GM06990 (cell line): Measurements from ENCODE around the gene DPT.

Source experiments
- DNase-seq: peaks from one replicate; pipeline ENCODE4 v3.0.0-alpha.2; 2011; ENCODE audit not compliant: insufficient read length; ENCODE audit errors: extremely low read depth
- H3K27me3 ChIP-seq: replicated peaks from 2 replicates; pipeline ENCODE4 v1.6.0; 2011; ENCODE audit warnings: low read length; ENCODE audit not compliant: control insufficient read depth, insufficient read depth
- H3K36me3 ChIP-seq: 2 replicates; pipeline ENCODE4 v1.5.1; 2011; ENCODE audit warnings: low read length; ENCODE audit not compliant: control insufficient read depth, insufficient read depth
- H3K4me3 ChIP-seq: replicated peaks from 2 replicates; pipeline ENCODE4 v1.5.1; 2011; ENCODE audit warnings: low read depth, mild to moderate bottlenecking, control low read depth, low read length
- TF ChIP-seq, protein P1 (sequence below): IDR thresholded peaks from 2 replicates; pipeline ENCODE4 v1.5.1; 2011; ENCODE audit warnings: low read length, control low read depth, mild to moderate bottlenecking, inconsistent platforms; ENCODE audit not compliant: insufficient read depth, poor library complexity, severe bottlenecking

Gene DPT

DNA sequence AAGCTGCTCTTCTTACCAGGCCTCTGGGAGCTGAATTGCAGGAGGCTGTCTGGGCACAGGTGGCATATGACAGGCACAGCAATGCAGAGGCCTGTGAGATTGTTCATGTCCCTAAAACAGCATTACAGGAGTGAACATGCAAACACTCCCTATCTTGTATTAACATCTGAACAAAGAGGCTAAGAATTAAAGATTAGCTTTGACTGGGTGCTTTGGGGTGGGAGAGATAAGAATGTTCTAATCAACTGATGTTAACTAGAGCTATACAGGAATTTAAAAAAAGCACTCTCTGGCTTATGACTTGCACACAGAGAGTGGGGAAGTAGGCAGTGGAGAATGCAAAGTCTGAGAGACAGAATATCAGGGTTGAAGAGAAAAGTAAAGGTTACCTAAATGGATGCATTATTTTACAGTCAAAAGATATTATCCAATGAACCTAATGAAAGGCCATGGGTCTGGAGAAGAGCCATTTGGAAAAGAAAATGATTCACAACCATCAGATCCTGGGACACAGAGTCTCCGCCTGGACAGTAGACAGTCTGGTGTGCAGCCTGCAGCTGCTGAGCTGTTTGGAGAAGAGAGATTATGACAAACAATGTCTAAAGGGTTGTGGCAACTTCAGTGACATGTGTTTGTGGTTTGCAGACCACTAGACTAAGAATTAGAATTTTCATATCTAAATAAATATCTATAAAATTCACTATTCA lies 20.2 kb downstream of the DPT start:
- TF ChIP-seq, protein P1, sequence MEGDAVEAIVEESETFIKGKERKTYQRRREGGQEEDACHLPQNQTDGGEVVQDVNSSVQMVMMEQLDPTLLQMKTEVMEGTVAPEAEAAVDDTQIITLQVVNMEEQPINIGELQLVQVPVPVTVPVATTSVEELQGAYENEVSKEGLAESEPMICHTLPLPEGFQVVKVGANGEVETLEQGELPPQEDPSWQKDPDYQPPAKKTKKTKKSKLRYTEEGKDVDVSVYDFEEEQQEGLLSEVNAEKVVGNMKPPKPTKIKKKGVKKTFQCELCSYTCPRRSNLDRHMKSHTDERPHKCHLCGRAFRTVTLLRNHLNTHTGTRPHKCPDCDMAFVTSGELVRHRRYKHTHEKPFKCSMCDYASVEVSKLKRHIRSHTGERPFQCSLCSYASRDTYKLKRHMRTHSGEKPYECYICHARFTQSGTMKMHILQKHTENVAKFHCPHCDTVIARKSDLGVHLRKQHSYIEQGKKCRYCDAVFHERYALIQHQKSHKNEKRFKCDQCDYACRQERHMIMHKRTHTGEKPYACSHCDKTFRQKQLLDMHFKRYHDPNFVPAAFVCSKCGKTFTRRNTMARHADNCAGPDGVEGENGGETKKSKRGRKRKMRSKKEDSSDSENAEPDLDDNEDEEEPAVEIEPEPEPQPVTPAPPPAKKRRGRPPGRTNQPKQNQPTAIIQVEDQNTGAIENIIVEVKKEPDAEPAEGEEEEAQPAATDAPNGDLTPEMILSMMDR: no peak
- no peak for DNase-seq
- Histone ChIP-seq H3K36me3 (no peaks in the 10 kb centered on the region), H3K4me3 (no peak overlapping the region), H3K27me3 (no peaks in the 10 kb centered on the region)

DNA sequence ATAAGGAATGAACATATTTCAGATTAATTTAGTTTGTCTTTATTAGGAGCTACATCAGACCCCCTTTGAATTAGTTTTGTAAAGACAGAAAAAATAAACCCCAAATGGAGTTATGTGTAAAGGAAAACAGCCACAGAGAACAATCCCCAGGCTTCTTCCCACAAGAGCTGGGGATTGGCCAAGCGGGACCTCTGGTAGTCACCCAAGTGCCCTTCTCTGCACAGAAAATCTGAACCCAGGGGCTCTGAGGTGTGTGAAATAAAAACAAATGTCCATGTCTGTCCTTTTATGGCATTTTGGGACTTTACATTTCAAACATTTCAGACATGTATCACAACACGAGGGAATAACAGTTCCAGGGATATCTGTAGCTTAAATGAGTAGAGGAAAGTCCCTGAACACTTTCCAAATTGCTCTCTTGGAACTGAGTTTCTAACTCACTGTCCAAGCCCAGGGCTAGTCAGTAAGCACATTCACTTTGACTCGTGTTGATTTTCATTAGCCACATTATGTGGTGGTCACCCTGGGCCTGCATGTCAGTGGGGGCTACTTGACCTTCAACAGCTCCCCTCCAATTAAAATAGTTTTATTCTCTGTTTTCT lies 22.5 kb downstream of the DPT start:
- TF ChIP-seq, protein P1: no peak
- no peak for DNase-seq

DNA sequence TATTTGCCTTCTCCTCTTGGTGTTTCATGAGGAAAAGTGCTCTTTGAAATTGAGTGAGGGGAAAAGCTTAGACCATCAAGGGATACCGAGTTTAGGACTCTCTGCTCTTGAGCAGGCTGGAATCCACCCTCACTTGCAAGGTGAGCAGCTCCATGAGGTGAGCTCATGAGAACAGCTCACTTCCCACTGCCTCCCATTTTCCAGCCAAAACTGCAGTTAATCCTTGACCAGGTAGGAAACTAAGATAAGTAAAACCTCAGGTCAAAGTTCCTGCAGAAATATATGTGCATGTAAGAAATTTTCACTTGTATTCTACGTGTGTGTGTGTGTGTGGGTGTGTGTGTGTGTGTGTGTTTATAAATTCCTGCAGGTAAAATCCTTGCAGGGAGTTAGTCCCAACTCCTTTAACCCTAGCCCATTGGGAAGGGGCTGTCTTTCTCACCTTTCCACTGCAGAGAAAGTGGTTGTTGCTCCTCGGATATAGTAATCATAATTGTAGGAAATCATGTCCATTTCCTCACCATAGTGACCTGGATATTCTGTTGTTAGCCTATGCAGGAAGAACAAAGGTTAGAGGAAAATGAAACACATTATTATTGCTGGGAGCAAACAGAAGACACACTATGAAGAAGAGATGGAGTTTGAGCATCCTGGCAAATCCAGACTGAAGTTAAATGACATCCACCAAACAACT lies 28.3 kb downstream of the DPT start:
- DNase-seq: no peak
- Histone ChIP-seq H3K36me3 (no peaks in the 10 kb centered on the region), H3K4me3 (no peak overlapping the region), H3K27me3 (no peaks in the 10 kb centered on the region)
- TF ChIP-seq, protein P1: no peak

More for the DNA sequence above, 22.5 kb downstream of the DPT start:
- no peaks in the 10 kb centered on the region for H3K27me3 ChIP-seq
- H3K36me3 ChIP-seq: no peaks in the 10 kb centered on the region
- no peak overlapping the region for H3K4me3 ChIP-seq

DNA sequence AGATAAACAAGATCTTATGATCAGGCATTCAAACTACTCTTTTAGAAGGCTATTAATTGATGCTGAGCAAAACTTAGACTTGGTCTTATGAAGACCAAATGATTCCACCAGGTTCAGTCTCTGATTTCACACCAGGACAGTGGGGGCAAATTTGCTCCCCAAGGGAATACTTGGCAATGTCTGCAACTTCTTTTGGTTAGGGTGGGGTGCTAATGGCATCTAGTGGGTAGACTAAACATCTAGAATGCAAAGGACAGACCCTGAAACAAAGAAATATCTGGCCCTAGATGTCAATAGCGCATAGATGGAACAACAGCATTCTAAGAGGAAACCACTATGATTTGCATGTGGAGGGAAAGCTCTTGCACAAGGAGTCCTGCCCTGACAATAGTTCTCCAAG lies 30.6 kb downstream of the DPT start:
- no peaks in the 10 kb centered on the region for H3K36me3 ChIP-seq
- DNase-seq: no peak
- TF ChIP-seq, protein P1: no peak
- H3K4me3 ChIP-seq: no peak overlapping the region
- no peaks in the 10 kb centered on the region for H3K27me3 ChIP-seq

DNA sequence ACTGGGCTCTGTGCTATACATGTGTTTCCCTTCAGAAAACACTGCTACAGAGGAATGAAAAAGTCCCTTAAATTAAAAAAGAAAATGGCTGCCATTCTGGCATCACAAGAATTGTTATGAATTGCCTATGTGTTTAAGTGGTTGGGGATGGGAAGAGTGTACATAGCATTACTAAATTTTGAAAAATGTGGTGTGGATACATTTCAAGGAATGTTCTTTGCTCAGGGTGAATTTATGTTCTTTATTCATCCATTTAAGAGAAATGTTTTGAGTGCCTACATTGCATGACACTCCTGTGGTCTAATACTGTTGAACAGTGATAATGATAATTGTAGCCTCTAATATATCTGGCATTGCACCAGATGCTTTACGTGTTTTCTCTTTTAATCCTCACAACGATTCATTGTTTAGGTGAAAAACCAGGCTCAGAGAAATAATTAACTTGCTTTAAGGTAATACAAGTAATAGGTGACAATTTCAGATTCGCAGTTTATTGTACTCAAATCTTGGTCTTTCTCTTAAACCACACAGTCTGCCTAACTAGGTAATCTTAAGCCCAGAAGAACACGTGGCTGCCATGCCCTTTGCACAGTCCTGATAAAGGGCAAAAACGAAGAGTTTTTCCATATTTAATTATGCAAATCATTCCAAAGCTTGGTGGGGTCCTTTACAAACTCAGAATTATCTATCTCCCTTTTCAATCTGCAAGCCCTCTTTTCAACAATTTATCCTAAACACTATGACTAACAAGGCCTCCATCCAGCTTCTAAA lies 31.5 kb downstream of the DPT start:
- TF ChIP-seq, protein P1: no peak
- no peak for DNase-seq
- no peaks in the 10 kb centered on the region for H3K36me3 ChIP-seq
- no peaks in the 10 kb centered on the region for H3K27me3 ChIP-seq
- no peak overlapping the region for H3K4me3 ChIP-seq
